Naive thymus-derived CD4-positive, alpha-beta T cell (primary cell): ENCODE measurements around the gene VMAC. TPM values are rescaled to one million over a fixed set of nuclear protein-coding genes. Genes with fewer than 3 reads are reported as not detected.

Source experiments
- ATAC-seq: fragments of 150-1000 bp; cut with Tn5 transposase; 2 replicates; pipeline ENCODE4 v1.10.0; 2021; ENCODE audit warnings: mild to moderate bottlenecking, moderate library complexity
- CTCF ChIA-PET: fragments of 350-600 bp; sonication (Branson Sonifier 250); formaldehyde crosslinking; loops from one replicate; lab custom pipeline; 2021; ENCODE audit warnings: antibody characterized with exemption; lab: Charles Lee
- POLR2A ChIA-PET: fragments of 350-600 bp; sonication (Branson Sonifier 250); formaldehyde crosslinking; loops from one replicate; lab custom pipeline; 2021; ENCODE audit warnings: antibody characterized with exemption, inconsistent platforms; lab: Charles Lee
- DNase-seq, 9 donors: peaks; one replicate each; pipeline versions ENCODE4 v3.0.0 to v3.0.0-alpha.2; 2020 to 2022; ENCODE audit warnings: mixed read lengths in 1 of 9
- H3K27ac ChIP-seq: one replicate; pipeline ENCODE4 v1.7.0; 2013; ENCODE audit warnings: mild to moderate bottlenecking, low read depth, low read length, moderate library complexity
- H3K27me3 ChIP-seq, 2 donors: one replicate each; pipeline ENCODE4 v1.7.0; 2013; ENCODE audit warnings: low read length in 2 of 2, mild to moderate bottlenecking in 2 of 2, moderate library complexity in 2 of 2; ENCODE audit not compliant: control insufficient read depth in 2 of 2, insufficient read depth in 2 of 2
- H3K36me3 ChIP-seq, 3 experiments: 1 replicate in 2 of 3; 2 replicates in 1 of 3; pipeline ENCODE4 v1.7.0; 2013; ENCODE audit warnings: low read length in 3 of 3, mild to moderate bottlenecking in 3 of 3, moderate library complexity in 1 of 3; ENCODE audit not compliant: insufficient read depth in 3 of 3, control insufficient read depth in 2 of 3
- H3K4me1 ChIP-seq, 2 donors: one replicate each; pipeline ENCODE4 v1.7.0; 2013; ENCODE audit warnings: low read length in 2 of 2, mild to moderate bottlenecking in 2 of 2, moderate library complexity in 1 of 2; ENCODE audit not compliant: control insufficient read depth in 2 of 2, insufficient read depth in 2 of 2
- H3K4me3 ChIP-seq: 2 replicates; pipeline ENCODE4 v1.7.0; 2013; ENCODE audit warnings: mild to moderate bottlenecking, low read length
- H3K9me3 ChIP-seq, 3 experiments: 1 replicate in 2 of 3; 2 replicates in 1 of 3; pipeline ENCODE4 v1.7.0; 2013; ENCODE audit warnings: low read length in 3 of 3; ENCODE audit not compliant: control insufficient read depth in 2 of 3
- H3K27ac Mint-ChIP-seq, 9 donors: one replicate each; pipeline ENCODE4 v1.8.0; 2020 to 2022; ENCODE audit warnings: mixed read lengths in 9 of 9, mild to moderate bottlenecking in 8 of 9, moderate library complexity in 5 of 9, inconsistent platforms in 2 of 9
- H3K27me3 Mint-ChIP-seq, 5 donors: one replicate each; pipeline ENCODE4 v1.8.0; 2021 to 2022; ENCODE audit warnings: mixed read lengths in 5 of 5, mild to moderate bottlenecking in 1 of 5
- H3K36me3 Mint-ChIP-seq, 5 donors: one replicate each; pipeline ENCODE4 v1.8.0; 2020 to 2022; ENCODE audit warnings: mixed read lengths in 5 of 5, mild to moderate bottlenecking in 3 of 5, inconsistent platforms in 1 of 5
- H3K4me1 Mint-ChIP-seq, 7 donors: one replicate each; pipeline ENCODE4 v1.8.0; 2020 to 2022; ENCODE audit warnings: mixed read lengths in 7 of 7, mild to moderate bottlenecking in 3 of 7, inconsistent platforms in 1 of 7
- H3K4me3 Mint-ChIP-seq, 10 donors: one replicate each; pipeline ENCODE4 v1.8.0; 2020 to 2022; ENCODE audit warnings: mild to moderate bottlenecking in 10 of 10, mixed read lengths in 10 of 10, moderate library complexity in 6 of 10, inconsistent platforms in 2 of 10
- H3K9me3 Mint-ChIP-seq, 11 donors: one replicate each; pipeline ENCODE4 v1.8.0; 2020 to 2022; ENCODE audit warnings: mixed read lengths in 11 of 11, mild to moderate bottlenecking in 4 of 11, inconsistent platforms in 1 of 11, moderate library complexity in 1 of 11
- intact Hi-C, 2 donors: fragments of 100-400 bp; cut with micrococcal nuclease; formaldehyde crosslinking; loops; one replicate each; pipeline ENCODE4 v1.15.1; 2023
- polyA plus RNA-seq, 2 donors: library from polyadenylated mRNA; unstranded; fragments of 300-500 nt; fragmentation: Illumina TruSeq; gene quantifications; one replicate each; pipeline ENCODE4 v1.2.3, GENCODE V29; 2021
- total RNA-seq, 6 experiments: library from RNA in 5 of 6; stranded (reverse) in 5 of 6; gene quantifications; 1 replicate in 5 of 6; 2 replicates in 1 of 6; pipeline ENCODE4 v1.2.3 and lab custom pipeline; 2021 to 2026

The VMAC gene
- total and polyA plus RNA-seq, 7 experiments from 2014 or later, result 6.3 to 39.4 (median 24.3) TPM

- H3K36me3 Mint-ChIP-seq, result no peaks in the 10 kb centered on the region
- H3K4me1 Mint-ChIP-seq, result peaks cover 0 to 4% (median 0%) of the 10 kb centered on the region in 7 donors
- Histone ChIP-seq H3K9me3 (no peaks in the 10 kb centered on the region), H3K27me3 (no peaks in the 10 kb centered on the region), H3K4me1 (no peaks in the 10 kb centered on the region), H3K4me3 (no peak overlapping the region), H3K36me3 (peaks cover 0 to 30% (median 0%) of the 10 kb centered on the region in 3 experiments), H3K27ac (no peak overlapping the region)
- ATAC-seq (no peak), DNase-seq (no peak)
- peaks cover 0 to 12% (median 5%) of the 10 kb centered on the region in 5 donors for H3K27me3 Mint-ChIP-seq
- no peak overlapping the region for H3K4me3 Mint-ChIP-seq
- CTCF ChIA-PET, result interaction anchor here (1.1 kb wide), 1 partner anchor 89 kb away, joined by 5 read pairs; no protein-coding TSS in a partner anchor
- intact Hi-C loops, result loop anchor here in 1 of 2 donors (1.0 kb wide), 1 partner anchor 89 kb away; no protein-coding TSS in a partner anchor
- no peaks in the 10 kb centered on the region for H3K9me3 Mint-ChIP-seq
- peak overlapping the region in 1 of 9 donors; percentile 52 for H3K27ac Mint-ChIP-seq
- POLR2A ChIA-PET, result interaction anchor here (1.5 kb wide), 1 partner anchor 10 kb away, joined by 3 read pairs; the partner anchor contains the start of gene NDUFA11
These were observed 11.8 kb upstream of the VMAC start for GRCh38 chr19:5892772-5893275.

GRCh38 chr19:5893296-5893903 is 11.3 kb upstream of the VMAC start:
- CTCF ChIA-PET, result interaction anchor here (0.6 to 1.1 kb wide), 2 partner anchors 90 to 130 kb away, joined by 4 to 5 read pairs; no protein-coding TSS in a partner anchor
- no peaks in the 10 kb centered on the region for H3K36me3 Mint-ChIP-seq

GRCh38 chr19:5893907-5894703 is 10.6 kb upstream of the VMAC start:
- H3K27ac Mint-ChIP-seq, result no peak overlapping the region
- CTCF ChIA-PET, result interaction anchor here (0.6 to 1.1 kb wide), 2 partner anchors 90 to 129 kb away, joined by 4 to 5 read pairs; no protein-coding TSS in a partner anchor
- H3K36me3 Mint-ChIP-seq, result no peaks in the 10 kb centered on the region
- no peak overlapping the region for H3K4me3 ChIP-seq
- peaks cover 0 to 4% (median 0%) of the 10 kb centered on the region in 7 donors for H3K4me1 Mint-ChIP-seq
- no peaks in the 10 kb centered on the region for H3K4me1 ChIP-seq
- ATAC-seq (no peak), DNase-seq (no peak)
- intact Hi-C loops, result no loop called here
- no peaks in the 10 kb centered on the region for H3K9me3 Mint-ChIP-seq
- H3K9me3 ChIP-seq, result no peaks in the 10 kb centered on the region
- peaks cover 0 to 34% (median 0%) of the 10 kb centered on the region in 3 experiments for H3K36me3 ChIP-seq
- POLR2A ChIA-PET, result interaction anchor here (1.5 kb wide), 1 partner anchor 9 kb away, joined by 3 read pairs; the partner anchor contains the start of gene NDUFA11
- H3K27me3 Mint-ChIP-seq, result peaks cover 0 to 9% (median 2%) of the 10 kb centered on the region in 5 donors
- H3K27me3 ChIP-seq, result no peaks in the 10 kb centered on the region
- no peak overlapping the region for H3K27ac ChIP-seq
- no peak overlapping the region for H3K4me3 Mint-ChIP-seq

More at GRCh38 chr19:5893296-5893903, 11.3 kb upstream of the VMAC start:
- H3K4me1 Mint-ChIP-seq, result peaks cover 0 to 4% (median 0%) of the 10 kb centered on the region in 7 donors
- peaks cover 0 to 12% (median 3%) of the 10 kb centered on the region in 5 donors for H3K27me3 Mint-ChIP-seq
- H3K4me3 Mint-ChIP-seq, result no peak overlapping the region
- H3K4me1 ChIP-seq, result no peaks in the 10 kb centered on the region
- no peaks in the 10 kb centered on the region for H3K9me3 Mint-ChIP-seq
- H3K4me3 ChIP-seq, result no peak overlapping the region
- no peak for DNase-seq
- H3K27ac Mint-ChIP-seq, result peak overlapping the region in 2 of 9 donors; percentile 36 to 52
- H3K27ac ChIP-seq, result no peak overlapping the region
- no peaks in the 10 kb centered on the region for H3K9me3 ChIP-seq
- ATAC-seq, result no peak
- POLR2A ChIA-PET, result interaction anchor here (1.5 kb wide), 1 partner anchor 10 kb away, joined by 3 read pairs; the partner anchor contains the start of gene NDUFA11
- no peaks in the 10 kb centered on the region for H3K27me3 ChIP-seq
- intact Hi-C loops, result no loop called here
- peaks cover 0 to 34% (median 0%) of the 10 kb centered on the region in 3 experiments for H3K36me3 ChIP-seq

- POLR2A ChIA-PET, result interaction anchor here (0.9 kb wide), 1 partner anchor 9 kb away, joined by 3 read pairs; the partner anchor contains the start of gene NDUFA11
These were observed 9.8 kb upstream of the VMAC start for GRCh38 chr19:5894704-5895349.

GRCh38 chr19:5895409-5895808 is 9.3 kb upstream of the VMAC start:
- ChIA-PET POLR2A (interaction anchor here (0.9 kb wide), 1 partner anchor 8 kb away, joined by 3 read pairs; the partner anchor contains the start of gene NDUFA11), CTCF (no interaction called here)
- Histone ChIP-seq H3K36me3 (peaks cover 0 to 42% (median 0%) of the 10 kb centered on the region in 3 experiments), H3K4me3 (no peak overlapping the region), H3K27me3 (no peaks in the 10 kb centered on the region), H3K27ac (no peak overlapping the region), H3K9me3 (no peaks in the 10 kb centered on the region), H3K4me1 (no peaks in the 10 kb centered on the region)
- peaks cover 0 to 11% (median 5%) of the 10 kb centered on the region in 7 donors for H3K4me1 Mint-ChIP-seq
- H3K27ac Mint-ChIP-seq, result no peak overlapping the region
- ATAC-seq (no peak), DNase-seq (no peak)
- intact Hi-C loops, result no loop called here
- no peak overlapping the region for H3K4me3 Mint-ChIP-seq
- no peaks in the 10 kb centered on the region for H3K9me3 Mint-ChIP-seq
- peaks cover 0 to 5% (median 0%) of the 10 kb centered on the region in 5 donors for H3K36me3 Mint-ChIP-seq
- H3K27me3 Mint-ChIP-seq, result peaks cover 0 to 2% (median 0%) of the 10 kb centered on the region in 5 donors

More at GRCh38 chr19:5894704-5895349, 9.8 kb upstream of the VMAC start:
- H3K36me3 ChIP-seq, result peaks cover 0 to 36% (median 0%) of the 10 kb centered on the region in 3 experiments
- CTCF ChIA-PET, result no interaction called here
- H3K4me1 ChIP-seq, result no peaks in the 10 kb centered on the region
- no peaks in the 10 kb centered on the region for H3K27me3 ChIP-seq
- no peaks in the 10 kb centered on the region for H3K9me3 Mint-ChIP-seq
- no peaks in the 10 kb centered on the region for H3K36me3 Mint-ChIP-seq
- intact Hi-C loops, result no loop called here
- H3K4me1 Mint-ChIP-seq, result peaks cover 0 to 5% (median 0%) of the 10 kb centered on the region in 7 donors
- H3K4me3 Mint-ChIP-seq, result no peak overlapping the region
- H3K27me3 Mint-ChIP-seq, result peaks cover 0 to 2% (median under 1%) of the 10 kb centered on the region in 5 donors
- ATAC-seq (no peak), DNase-seq (no peak)
- H3K9me3 ChIP-seq, result no peaks in the 10 kb centered on the region
- H3K27ac ChIP-seq, result no peak overlapping the region
- H3K27ac Mint-ChIP-seq, result no peak overlapping the region
- no peak overlapping the region for H3K4me3 ChIP-seq

GRCh38 chr19:5895890-5896289 is 8.8 kb upstream of the VMAC start:
- DNase-seq (no peak), ATAC-seq (no peak)
- Mint-ChIP-seq H3K27me3 (peaks cover 0 to 2% (median 0%) of the 10 kb centered on the region in 5 donors), H3K27ac (no peak overlapping the region), H3K4me1 (peaks cover under 1 to 12% (median 7%) of the 10 kb centered on the region in 7 donors), H3K36me3 (peaks cover 0 to 5% (median 0%) of the 10 kb centered on the region in 5 donors), H3K9me3 (no peaks in the 10 kb centered on the region), H3K4me3 (no peak overlapping the region)
- Histone ChIP-seq H3K27ac (no peak overlapping the region), H3K4me1 (no peaks in the 10 kb centered on the region), H3K4me3 (no peak overlapping the region), H3K36me3 (peaks cover 0 to 43% (median 0%) of the 10 kb centered on the region in 3 experiments), H3K9me3 (no peaks in the 10 kb centered on the region), H3K27me3 (no peaks in the 10 kb centered on the region)
- intact Hi-C loops, result no loop called here
- ChIA-PET POLR2A (interaction anchor here (0.9 kb wide), 1 partner anchor 8 kb away, joined by 3 read pairs; the partner anchor contains the start of gene NDUFA11), CTCF (no interaction called here)
